ENCODE data around the gene BACH2.
"Not testable (repeated sequence)": the region's sequence is repeated elsewhere in the genome, so short reads cannot be mapped to it uniquely, and the experiment has no call there.

BACH2 gene

GRCh38 chr6:90062667-90063066 lies 234.0 kb downstream of the BACH2 start:
- no peaks in the 10 kb centered on the region for H3K4me1 ChIP-seq (ENCODE audit: control insufficient read depth, insufficient read depth, low read length)
- no peaks in the 10 kb centered on the region for H3K9me3 ChIP-seq (ENCODE audit: control insufficient read depth, low read length)
- H3K27me3 ChIP-seq (ENCODE audit: control insufficient read depth, insufficient read depth, low read length) = no peaks in the 10 kb centered on the region
- no peak overlapping the region for H3K4me3 ChIP-seq (ENCODE audit: low read length)
- H3K9ac ChIP-seq (ENCODE audit: low read length) = no peak overlapping the region
- no peaks in the 10 kb centered on the region for H3K36me3 ChIP-seq (ENCODE audit: control insufficient read depth, insufficient read depth, low read length)

DNA sequence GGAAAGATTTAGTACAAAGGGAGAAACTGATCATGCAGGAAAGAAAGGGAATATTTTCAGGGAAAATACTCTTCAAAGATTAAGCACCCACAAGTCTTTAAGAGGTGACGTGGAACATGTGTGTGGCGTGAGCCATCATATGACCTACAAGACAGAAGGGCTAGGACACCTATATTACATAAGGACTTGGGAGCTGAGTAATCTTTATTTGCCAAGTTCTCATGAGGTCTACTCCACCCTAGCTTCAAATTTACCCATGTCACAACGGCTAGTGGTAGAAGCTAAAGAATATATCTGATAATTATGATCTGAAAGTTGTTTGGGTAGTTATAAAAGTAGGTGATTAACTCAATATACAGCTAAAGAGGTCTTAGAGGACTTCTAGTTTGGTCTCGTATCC lies 234.6 kb downstream of the BACH2 start:
- Histone ChIP-seq H3K9ac (ENCODE audit: low read length) (no peak overlapping the region), H3K4me3 (ENCODE audit: low read length) (no peak overlapping the region), H3K9me3 (ENCODE audit: control insufficient read depth, low read length) (no peaks in the 10 kb centered on the region), H3K36me3 (ENCODE audit: control insufficient read depth, insufficient read depth, low read length) (no peaks in the 10 kb centered on the region), H3K27me3 (ENCODE audit: control insufficient read depth, insufficient read depth, low read length) (no peaks in the 10 kb centered on the region), H3K4me1 (ENCODE audit: control insufficient read depth, insufficient read depth, low read length) (no peaks in the 10 kb centered on the region)

DNA sequence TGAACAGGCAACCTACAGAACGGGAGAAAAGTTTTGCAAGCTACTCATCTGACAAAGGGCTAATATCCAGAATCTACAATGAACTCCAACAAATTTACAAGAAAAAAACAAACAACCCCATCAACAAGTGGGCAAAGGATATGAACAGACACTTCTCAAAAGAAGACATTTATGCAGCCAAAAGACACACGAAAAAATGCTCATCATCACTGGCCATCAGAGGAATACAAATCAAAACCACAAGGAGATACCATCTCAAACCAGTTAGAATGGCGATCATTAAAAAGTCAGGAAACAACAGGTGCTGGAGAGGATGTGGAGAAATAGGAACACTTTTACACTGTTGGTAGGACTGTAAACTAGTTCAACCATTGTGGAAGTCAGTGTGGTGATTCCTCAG lies 237.5 kb downstream of the BACH2 start:
- not testable (repeated sequence) for H3K27me3 ChIP-seq (ENCODE audit: control insufficient read depth, insufficient read depth, low read length); H3K4me3 ChIP-seq (ENCODE audit: low read length); H3K9ac ChIP-seq (ENCODE audit: low read length); H3K4me1 ChIP-seq (ENCODE audit: control insufficient read depth, insufficient read depth, low read length); H3K9me3 ChIP-seq (ENCODE audit: control insufficient read depth, low read length); H3K36me3 ChIP-seq (ENCODE audit: control insufficient read depth, insufficient read depth, low read length)

GRCh38 chr6:90055924-90056323 lies 240.7 kb downstream of the BACH2 start:
- not testable (repeated sequence) for H3K36me3 ChIP-seq (ENCODE audit: control insufficient read depth, insufficient read depth, low read length); H3K9me3 ChIP-seq (ENCODE audit: control insufficient read depth, low read length); H3K27me3 ChIP-seq (ENCODE audit: control insufficient read depth, insufficient read depth, low read length); H3K4me3 ChIP-seq (ENCODE audit: low read length); H3K9ac ChIP-seq (ENCODE audit: low read length); H3K4me1 ChIP-seq (ENCODE audit: control insufficient read depth, insufficient read depth, low read length)

- not testable (repeated sequence) for H3K27me3 ChIP-seq (ENCODE audit: control insufficient read depth, insufficient read depth, low read length); H3K4me1 ChIP-seq (ENCODE audit: control insufficient read depth, insufficient read depth, low read length)
These were observed 242.4 kb downstream of the BACH2 start for GRCh38 chr6:90054193-90054592.

DNA sequence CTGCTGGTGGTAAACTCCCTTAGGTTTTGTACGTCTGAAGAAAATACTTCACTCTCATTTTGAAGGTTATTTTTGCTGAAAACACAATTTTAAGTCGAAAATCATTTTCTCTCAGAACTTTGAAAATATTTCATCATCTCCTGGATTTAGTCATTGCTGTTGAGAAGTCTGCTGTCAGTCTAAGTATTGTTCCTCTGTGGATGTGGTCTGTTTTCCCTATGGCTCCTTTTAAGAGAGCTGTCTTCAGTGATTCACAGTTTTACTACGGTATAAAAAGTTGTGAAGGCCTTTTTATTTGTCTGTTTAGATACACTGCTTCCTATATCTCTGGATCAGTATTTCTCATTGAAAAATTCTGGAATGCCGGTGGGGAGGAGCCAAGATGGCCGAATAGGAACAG lies 243.0 kb downstream of the BACH2 start:
- Histone ChIP-seq H3K4me3 (ENCODE audit: low read length) (no peak overlapping the region), H3K27me3 (ENCODE audit: control insufficient read depth, insufficient read depth, low read length) (no peaks in the 10 kb centered on the region), H3K9ac (ENCODE audit: low read length) (no peak overlapping the region), H3K4me1 (ENCODE audit: control insufficient read depth, insufficient read depth, low read length) (no peaks in the 10 kb centered on the region), H3K9me3 (ENCODE audit: control insufficient read depth, low read length) (no peaks in the 10 kb centered on the region), H3K36me3 (ENCODE audit: control insufficient read depth, insufficient read depth, low read length) (no peaks in the 10 kb centered on the region)

More at GRCh38 chr6:90054193-90054592, 242.4 kb downstream of the BACH2 start:
- H3K36me3 ChIP-seq (ENCODE audit: control insufficient read depth, insufficient read depth, low read length); H3K9ac ChIP-seq (ENCODE audit: low read length); H3K9me3 ChIP-seq (ENCODE audit: control insufficient read depth, low read length); H3K4me3 ChIP-seq (ENCODE audit: low read length): not testable (repeated sequence)

DNA sequence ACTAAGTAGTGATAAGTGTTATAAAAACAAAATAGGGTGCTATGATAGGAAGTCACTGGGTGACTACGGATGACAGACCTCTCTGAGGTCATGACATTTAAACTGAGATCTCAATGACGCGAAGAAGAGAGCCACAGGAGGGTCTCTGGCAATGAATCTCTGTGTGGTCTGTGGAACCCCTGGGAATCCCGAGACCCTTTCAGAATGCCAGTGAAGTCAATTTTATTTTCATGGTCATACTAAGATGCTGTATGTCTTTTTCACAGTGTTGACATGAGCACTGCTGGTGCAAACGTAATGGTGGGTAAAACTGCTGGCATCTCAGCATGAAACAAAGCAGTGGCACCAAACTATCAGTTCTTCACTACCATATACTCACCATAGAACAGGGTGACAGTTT lies 247.3 kb downstream of the BACH2 start:
- H3K9ac ChIP-seq (ENCODE audit: low read length) = no peak overlapping the region
- no peaks in the 10 kb centered on the region for H3K27me3 ChIP-seq (ENCODE audit: control insufficient read depth, insufficient read depth, low read length)
- no peaks in the 10 kb centered on the region for H3K36me3 ChIP-seq (ENCODE audit: control insufficient read depth, insufficient read depth, low read length)
- no peaks in the 10 kb centered on the region for H3K9me3 ChIP-seq (ENCODE audit: control insufficient read depth, low read length)
- H3K4me3 ChIP-seq (ENCODE audit: low read length) = no peak overlapping the region
- no peaks in the 10 kb centered on the region for H3K4me1 ChIP-seq (ENCODE audit: control insufficient read depth, insufficient read depth, low read length)

DNA sequence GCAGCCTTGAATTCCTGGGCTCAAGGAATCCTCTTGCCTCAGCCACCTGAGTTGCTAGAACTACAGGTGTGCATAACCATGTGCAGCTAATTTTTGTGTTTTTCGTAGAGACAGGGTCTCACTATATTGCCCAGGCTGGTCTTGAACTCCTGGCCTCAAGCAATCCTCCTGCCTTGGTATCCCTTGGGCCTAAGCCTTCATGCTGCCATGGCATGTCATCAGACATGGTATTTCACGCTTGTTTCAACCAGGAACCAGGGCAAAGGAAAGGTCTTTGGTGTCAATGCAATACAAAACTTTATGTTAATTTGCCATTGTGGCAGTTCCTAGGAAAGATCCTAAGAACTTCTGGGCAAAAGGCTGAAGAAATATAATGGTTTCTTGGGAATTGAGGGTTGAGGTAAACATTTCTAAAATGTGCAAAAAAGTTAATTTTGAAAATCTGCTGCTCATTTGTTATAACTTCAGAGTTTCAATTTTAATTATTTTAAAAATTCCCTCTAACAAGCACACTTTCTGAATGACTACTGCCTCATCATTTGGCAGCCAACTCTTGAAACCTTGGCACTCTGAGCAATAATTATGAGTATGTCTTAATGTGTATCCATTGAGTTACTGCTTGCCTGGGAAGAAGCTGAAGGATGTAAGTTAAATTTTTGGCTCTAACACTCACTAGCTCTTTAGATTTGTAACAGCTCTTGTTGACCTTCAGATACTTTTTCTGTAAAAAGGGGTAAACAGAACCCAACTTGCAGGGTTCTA lies 248.3 kb downstream of the BACH2 start:
- Histone ChIP-seq H3K27me3 (ENCODE audit: control insufficient read depth, insufficient read depth, low read length) (no peaks in the 10 kb centered on the region), H3K4me1 (ENCODE audit: control insufficient read depth, insufficient read depth, low read length) (no peaks in the 10 kb centered on the region), H3K36me3 (ENCODE audit: control insufficient read depth, insufficient read depth, low read length) (no peaks in the 10 kb centered on the region), H3K9ac (ENCODE audit: low read length) (no peak overlapping the region), H3K4me3 (ENCODE audit: low read length) (no peak overlapping the region), H3K9me3 (ENCODE audit: control insufficient read depth, low read length) (no peaks in the 10 kb centered on the region)

DNA sequence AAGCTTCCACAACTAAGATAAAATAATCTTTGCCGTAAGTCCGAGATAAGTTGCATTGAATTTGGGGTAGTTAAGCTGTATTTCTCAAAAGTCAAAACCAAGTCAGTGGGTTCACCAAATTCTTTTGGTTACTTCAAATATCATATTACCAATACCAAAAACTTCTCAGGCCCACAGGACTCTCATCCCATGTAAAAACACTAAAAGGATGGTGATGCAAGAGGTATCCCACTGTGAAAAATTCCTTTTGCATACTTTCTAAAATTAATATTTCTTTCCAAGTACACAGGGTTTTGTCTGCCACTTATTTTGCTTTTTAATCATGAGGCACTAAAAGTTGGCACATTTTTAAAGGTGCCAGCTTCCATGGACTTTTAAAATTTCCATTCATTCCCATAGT lies 251.1 kb downstream of the BACH2 start:
- no peaks in the 10 kb centered on the region for H3K27me3 ChIP-seq (ENCODE audit: control insufficient read depth, insufficient read depth, low read length)
- no peak overlapping the region for H3K9ac ChIP-seq (ENCODE audit: low read length)
- no peaks in the 10 kb centered on the region for H3K9me3 ChIP-seq (ENCODE audit: control insufficient read depth, low read length)
- H3K36me3 ChIP-seq (ENCODE audit: control insufficient read depth, insufficient read depth, low read length) = no peaks in the 10 kb centered on the region
- H3K4me1 ChIP-seq (ENCODE audit: control insufficient read depth, insufficient read depth, low read length) = no peaks in the 10 kb centered on the region
- H3K4me3 ChIP-seq (ENCODE audit: low read length) = no peak overlapping the region

GRCh38 chr6:90044833-90045381 lies 251.7 kb downstream of the BACH2 start:
- no peaks in the 10 kb centered on the region for H3K9me3 ChIP-seq (ENCODE audit: control insufficient read depth, low read length)
- H3K4me3 ChIP-seq (ENCODE audit: low read length) = no peak overlapping the region
- no peaks in the 10 kb centered on the region for H3K4me1 ChIP-seq (ENCODE audit: control insufficient read depth, insufficient read depth, low read length)
- no peak overlapping the region for H3K9ac ChIP-seq (ENCODE audit: low read length)
- H3K27me3 ChIP-seq (ENCODE audit: control insufficient read depth, insufficient read depth, low read length) = no peaks in the 10 kb centered on the region
- H3K36me3 ChIP-seq (ENCODE audit: control insufficient read depth, insufficient read depth, low read length) = no peaks in the 10 kb centered on the region

GRCh38 chr6:90044182-90044832 lies 252.3 kb downstream of the BACH2 start:
- no peaks in the 10 kb centered on the region for H3K27me3 ChIP-seq (ENCODE audit: control insufficient read depth, insufficient read depth, low read length)
- H3K4me1 ChIP-seq (ENCODE audit: control insufficient read depth, insufficient read depth, low read length) = no peaks in the 10 kb centered on the region
- no peaks in the 10 kb centered on the region for H3K9me3 ChIP-seq (ENCODE audit: control insufficient read depth, low read length)
- H3K36me3 ChIP-seq (ENCODE audit: control insufficient read depth, insufficient read depth, low read length) = no peaks in the 10 kb centered on the region
- no peak overlapping the region for H3K9ac ChIP-seq (ENCODE audit: low read length)
- no peak overlapping the region for H3K4me3 ChIP-seq (ENCODE audit: low read length)

DNA sequence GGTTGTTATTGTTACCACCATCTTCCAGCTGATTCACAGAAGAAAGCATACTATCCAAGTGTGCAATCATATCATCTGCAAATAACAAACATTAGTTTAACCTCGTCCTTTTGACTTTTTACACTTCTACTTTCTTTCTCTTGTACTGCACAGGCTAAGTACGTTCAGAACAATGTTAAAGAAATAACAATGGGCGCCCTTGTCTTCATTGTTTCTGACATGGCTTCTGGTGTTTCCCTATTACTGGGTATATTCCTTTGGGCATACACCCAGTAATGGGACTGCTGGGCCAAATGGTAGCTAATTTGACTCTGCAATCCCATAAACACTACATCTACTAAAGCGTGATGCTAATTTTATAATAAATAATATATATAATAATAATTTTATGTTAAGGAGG lies 255.7 kb downstream of the BACH2 start:
- no peaks in the 10 kb centered on the region for H3K27me3 ChIP-seq (ENCODE audit: control insufficient read depth, insufficient read depth, low read length)
- no peaks in the 10 kb centered on the region for H3K36me3 ChIP-seq (ENCODE audit: control insufficient read depth, insufficient read depth, low read length)
- H3K4me3 ChIP-seq (ENCODE audit: low read length) = no peak overlapping the region
- H3K9me3 ChIP-seq (ENCODE audit: control insufficient read depth, low read length) = no peaks in the 10 kb centered on the region
- H3K9ac ChIP-seq (ENCODE audit: low read length) = no peak overlapping the region
- no peaks in the 10 kb centered on the region for H3K4me1 ChIP-seq (ENCODE audit: control insufficient read depth, insufficient read depth, low read length)
